Thyroid gland (tissue), 4 donors: Measurements from ENCODE around the gene ATP6V0E2. TPM values are rescaled to one million over a fixed set of nuclear protein-coding genes. Genes with fewer than 3 reads are reported as not detected.

Experiments
- DNase-seq, 2 donors: peaks; one replicate each; pipeline ENCODE4 v3.0.0-alpha.2; 2019
- H3K27ac ChIP-seq, 3 donors: fragments of 200-600 bp; sonication (generic); 1 replicate in 2 of 3; 2 replicates in 1 of 3; pipeline ENCODE4 v1.5.1; 2016 to 2019; ENCODE audit warnings: mild to moderate bottlenecking in 1 of 3, moderate library complexity in 1 of 3
- H3K27me3 ChIP-seq: fragments of 200-600 bp; sonication (generic); one replicate; pipeline ENCODE4 v1.5.1; 2019
- H3K36me3 ChIP-seq, 2 donors: fragments of 200-600 bp; sonication (generic); one replicate each; pipeline ENCODE4 v1.5.1; 2016 to 2019
- H3K4me1 ChIP-seq, 2 donors: fragments of 200-600 bp; sonication (generic); one replicate each; pipeline ENCODE4 v1.5.1; 2017 to 2019
- H3K4me3 ChIP-seq, 3 donors: fragments of 200-600 bp; sonication (generic); replicated peaks in 1 of 3; 1 replicate in 2 of 3; 2 replicates in 1 of 3; pipeline ENCODE4 v1.5.1; 2016; ENCODE audit warnings: mild to moderate bottlenecking in 1 of 3
- H3K9me3 ChIP-seq: fragments of 200-600 bp; sonication (generic); one replicate; pipeline ENCODE4 v1.5.1; 2017
- POLR2A ChIP-seq, 2 donors: fragments of 450-650 bp; IDR thresholded peaks; one replicate each; pipeline ENCODE4 v1.6.1; 2017; ENCODE audit warnings: antibody characterized with exemption in 2 of 2, mild to moderate bottlenecking in 2 of 2, moderate library complexity in 1 of 2
- WGBS, 2 donors: methylation state at CpG; one replicate each; pipeline ENCODE4 v1.1.5; 2017; 5-methylcytosine and 5-hydroxymethylcytosine counted together
- intact Hi-C: fragments of 100-400 bp; cut with DNase I; formaldehyde crosslinking; loops from one replicate; pipeline ENCODE4 v1.15.1; 2023
- total RNA-seq, 4 donors: library from RNA; depleted of rRNA; stranded (reverse); fragments of >200 nt; gene quantifications; one replicate each; pipeline ENCODE4 v1.2.3, GENCODE V29; 2016
- TF ChIP-seq, protein P1 (sequence below), 6 experiments: fragments of 200-600 bp in 3 of 6; fragments of 450-650 bp in 3 of 6; sonication (generic) in 3 of 6; IDR thresholded peaks; one replicate each; pipeline ENCODE4 v1.5.1; 2016 to 2019; ENCODE audit warnings: antibody characterized with exemption in 6 of 6, mild to moderate bottlenecking in 2 of 6, inconsistent platforms in 1 of 6, moderate library complexity in 1 of 6

Gene ATP6V0E2
- total RNA-seq, 4 donors from 2014 or later: 43.1 to 113 (median 78.9) TPM

GRCh38 chr7:149878523-149878921 lies 4.8 kb downstream of the ATP6V0E2 start:
- 92 to 96% methylated on average over 3 to 11 of the region's 13 CpGs for WGBS, 2 donors
- no peak for TF ChIP-seq POLR2A (IDR thresholded peaks at IDR 0.05)
- TF ChIP-seq, protein P1, sequence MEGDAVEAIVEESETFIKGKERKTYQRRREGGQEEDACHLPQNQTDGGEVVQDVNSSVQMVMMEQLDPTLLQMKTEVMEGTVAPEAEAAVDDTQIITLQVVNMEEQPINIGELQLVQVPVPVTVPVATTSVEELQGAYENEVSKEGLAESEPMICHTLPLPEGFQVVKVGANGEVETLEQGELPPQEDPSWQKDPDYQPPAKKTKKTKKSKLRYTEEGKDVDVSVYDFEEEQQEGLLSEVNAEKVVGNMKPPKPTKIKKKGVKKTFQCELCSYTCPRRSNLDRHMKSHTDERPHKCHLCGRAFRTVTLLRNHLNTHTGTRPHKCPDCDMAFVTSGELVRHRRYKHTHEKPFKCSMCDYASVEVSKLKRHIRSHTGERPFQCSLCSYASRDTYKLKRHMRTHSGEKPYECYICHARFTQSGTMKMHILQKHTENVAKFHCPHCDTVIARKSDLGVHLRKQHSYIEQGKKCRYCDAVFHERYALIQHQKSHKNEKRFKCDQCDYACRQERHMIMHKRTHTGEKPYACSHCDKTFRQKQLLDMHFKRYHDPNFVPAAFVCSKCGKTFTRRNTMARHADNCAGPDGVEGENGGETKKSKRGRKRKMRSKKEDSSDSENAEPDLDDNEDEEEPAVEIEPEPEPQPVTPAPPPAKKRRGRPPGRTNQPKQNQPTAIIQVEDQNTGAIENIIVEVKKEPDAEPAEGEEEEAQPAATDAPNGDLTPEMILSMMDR (IDR thresholded peaks at IDR 0.05): no peak
- H3K27me3 ChIP-seq: no peaks in the 10 kb centered on the region
- no peak overlapping the region for H3K27ac ChIP-seq
- intact Hi-C loops: no loop called here
- H3K36me3 ChIP-seq: no peaks in the 10 kb centered on the region
- H3K4me3 ChIP-seq: no peak overlapping the region
- no peak for DNase-seq
- no peaks in the 10 kb centered on the region for H3K9me3 ChIP-seq
- H3K4me1 ChIP-seq: peaks cover 32 to 42% of the 10 kb centered on the region in 2 donors

GRCh38 chr7:149879271-149879743 lies 5.5 kb downstream of the ATP6V0E2 start:
- intact Hi-C loops: no loop called here
- TF ChIP-seq, protein P1 (IDR thresholded peaks at IDR 0.05): no peak
- no peak for TF ChIP-seq POLR2A (IDR thresholded peaks at IDR 0.05)
- peaks cover 31 to 43% of the 10 kb centered on the region in 2 donors for H3K4me1 ChIP-seq
- no peak overlapping the region for H3K4me3 ChIP-seq
- H3K27me3 ChIP-seq: no peaks in the 10 kb centered on the region
- DNase-seq: no peak
- no peaks in the 10 kb centered on the region for H3K9me3 ChIP-seq
- peak overlapping the region in 1 of 3 donors; percentile 78 for H3K27ac ChIP-seq
- WGBS, 2 donors: 88 to 89% methylated on average over 11 to 12 of the region's 14 CpGs
- no peaks in the 10 kb centered on the region for H3K36me3 ChIP-seq

GRCh38 chr7:149879766-149880637 lies 6.2 kb downstream of the ATP6V0E2 start:
- 69 to 92% methylated on average over 9 to 11 of the region's 16 CpGs for WGBS, 2 donors
- intact Hi-C loops: no loop called here

GRCh38 chr7:149880638-149881311 lies 7.0 kb downstream of the ATP6V0E2 start:
- Histone ChIP-seq H3K27ac (peak overlapping the region; percentile 11 to 78 (median 71)), H3K4me3 (no peak overlapping the region), H3K9me3 (no peaks in the 10 kb centered on the region), H3K36me3 (no peaks in the 10 kb centered on the region), H3K4me1 (peaks cover 18 to 30% of the 10 kb centered on the region in 2 donors), H3K27me3 (no peaks in the 10 kb centered on the region)
- intact Hi-C loops: no loop called here
- TF ChIP-seq POLR2A (IDR thresholded peaks at IDR 0.05): peak in 1 of 2 donors; percentile 45
- TF ChIP-seq, protein P1 (IDR thresholded peaks at IDR 0.05): peak in 2 of 6 experiments; percentile 21 to 36
- WGBS, 2 donors: 10 to 51% methylated on average over 12 of the region's 14 CpGs
- peak; percentile 94 to 97 for DNase-seq

More at GRCh38 chr7:149879766-149880637, 6.2 kb downstream of the ATP6V0E2 start:
- Histone ChIP-seq H3K36me3 (no peaks in the 10 kb centered on the region), H3K9me3 (no peaks in the 10 kb centered on the region), H3K27me3 (no peaks in the 10 kb centered on the region), H3K4me1 (peaks cover 25 to 38% of the 10 kb centered on the region in 2 donors), H3K4me3 (no peak overlapping the region), H3K27ac (peak overlapping the region; percentile 11 to 78 (median 71))
- no peak for TF ChIP-seq POLR2A (IDR thresholded peaks at IDR 0.05)
- TF ChIP-seq, protein P1 (IDR thresholded peaks at IDR 0.05): no peak
- DNase-seq: no peak
